Naive B cell (primary cell): ENCODE data around the gene GOLGA6L25. TPM values are rescaled to one million over a fixed set of nuclear protein-coding genes. Genes with fewer than 3 reads are reported as not detected.
"Not testable (repeated sequence)": the region's sequence is repeated elsewhere in the genome, so short reads cannot be mapped to it uniquely, and the experiment has no call there.

ENCODE experiments used
- ATAC-seq, 2 donors: fragments of 150-1000 bp; cut with Tn5 transposase; 2 replicates each; pipeline ENCODE4 v1.10.0; 2021; ENCODE audit warnings: low read depth in 2 of 2, mild to moderate bottlenecking in 2 of 2, moderate library complexity in 2 of 2
- DNase-seq: peaks from one replicate; pipeline ENCODE4 v3.0.0; 2022
- H3K27ac Mint-ChIP-seq, 6 donors: one replicate each; pipeline ENCODE4 v1.8.0; 2020 to 2022; ENCODE audit warnings: mild to moderate bottlenecking in 6 of 6, mixed read lengths in 6 of 6, moderate library complexity in 5 of 6, inconsistent platforms in 2 of 6
- H3K27me3 Mint-ChIP-seq, 3 donors: one replicate each; pipeline ENCODE4 v1.8.0; 2021 to 2022; ENCODE audit warnings: mixed read lengths in 3 of 3, mild to moderate bottlenecking in 1 of 3
- H3K36me3 Mint-ChIP-seq, 2 donors: one replicate each; pipeline ENCODE4 v1.8.0; 2020 to 2022; ENCODE audit warnings: mixed read lengths in 2 of 2, inconsistent platforms in 1 of 2, mild to moderate bottlenecking in 1 of 2
- H3K4me1 Mint-ChIP-seq, 3 donors: one replicate each; pipeline ENCODE4 v1.8.0; 2020 to 2022; ENCODE audit warnings: mixed read lengths in 3 of 3, inconsistent platforms in 1 of 3, mild to moderate bottlenecking in 1 of 3, moderate library complexity in 1 of 3
- H3K4me3 Mint-ChIP-seq, 8 donors: one replicate each; pipeline ENCODE4 v1.8.0; 2020 to 2022; ENCODE audit warnings: mild to moderate bottlenecking in 8 of 8, mixed read lengths in 8 of 8, moderate library complexity in 8 of 8, inconsistent platforms in 2 of 8
- H3K9me3 Mint-ChIP-seq, 7 donors: one replicate each; pipeline ENCODE4 v1.8.0; 2020 to 2022; ENCODE audit warnings: mixed read lengths in 7 of 7, mild to moderate bottlenecking in 5 of 7, inconsistent platforms in 2 of 7, moderate library complexity in 1 of 7
- polyA plus RNA-seq, 6 donors: library from polyadenylated mRNA; unstranded; fragments of 300-500 nt; fragmentation: Illumina TruSeq; gene quantifications; one replicate each; pipeline ENCODE4 v1.2.3, GENCODE V29; 2021; ENCODE audit warnings: low read depth in 6 of 6

GOLGA6L25 gene
- polyA plus RNA-seq, 6 donors from 2014 or later = not detected

DNA sequence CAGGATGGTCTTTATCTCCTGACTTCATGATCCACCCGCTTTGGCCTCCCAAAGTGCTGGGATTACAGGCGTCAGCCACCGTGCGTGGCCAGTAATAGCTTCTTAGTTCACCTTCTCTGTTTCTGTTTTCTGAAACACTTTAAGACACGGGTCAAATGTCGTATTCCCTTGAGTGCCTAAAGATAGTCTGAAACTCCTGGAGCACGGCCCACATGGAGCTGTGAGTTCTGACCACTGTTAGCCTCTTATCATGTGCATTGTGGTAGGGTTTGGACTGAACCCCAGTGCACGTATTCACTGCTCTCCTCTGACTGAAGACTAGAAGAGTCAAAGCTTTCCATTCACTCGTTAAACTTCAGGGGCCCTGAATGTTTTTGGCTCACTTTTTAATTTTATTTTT is 48.8 kb downstream of the GOLGA6L25 start:
- not testable (repeated sequence) for ATAC-seq, H3K9me3 Mint-ChIP-seq, H3K4me3 Mint-ChIP-seq, DNase-seq, H3K4me1 Mint-ChIP-seq, H3K36me3 Mint-ChIP-seq, H3K27me3 Mint-ChIP-seq, H3K27ac Mint-ChIP-seq

Other genes starting within 250 kb of the GOLGA6L25 start
- 10 to 100 TPM in 3 of 6 donors, 1 to 10 TPM in 3; 2.4 to 16.9 (median 9.7) TPM for gene HERC2, start 231.4 kb upstream of the GOLGA6L25 start, polyA plus RNA-seq
- not detected for gene GOLGA6L24, start 195.5 kb upstream of the GOLGA6L25 start, polyA plus RNA-seq
- not detected for gene GOLGA8F, start 174.9 kb upstream of the GOLGA6L25 start, polyA plus RNA-seq
- gene GOLGA8G, start 20.6 kb upstream of the GOLGA6L25 start, polyA plus RNA-seq = not detected
- not detected for gene GOLGA8M, start 158.9 kb downstream of the GOLGA6L25 start, polyA plus RNA-seq